OCI-LY7 (cell line): ENCODE results near the gene SRSF7. TPM values are rescaled to one million over a fixed set of nuclear protein-coding genes. Genes with fewer than 3 reads are reported as not detected.

ENCODE experiments used
- BruUV-seq: library from RNA; stranded (reverse); fragments of 400-500 nt; replicated peaks from 2 replicates; lab custom pipeline; 2021; lab: Mats Ljungman, UMichigan
- CTCF ChIA-PET: fragments of 300-600 bp; sonication (Branson Sonifier 250); formaldehyde crosslinking; loops from one replicate; lab custom pipeline; 2022; ENCODE audit warnings: antibody characterized with exemption; ENCODE audit not compliant: unreplicated experiment; lab: Charles Lee
- POLR2A ChIA-PET: fragments of 300-600 bp; sonication (Branson Sonifier 250); formaldehyde crosslinking; loops from one replicate; lab custom pipeline; 2022; ENCODE audit warnings: antibody characterized with exemption; lab: Charles Lee
- DNase-seq: peaks from one replicate; pipeline ENCODE4 v3.0.0-alpha.2; 2015; ENCODE audit warnings: low spot score
- H2AFZ ChIP-seq: fragments of 200-600 bp; sonication (generic), shearing (Covaris generic); 2 replicates; pipeline ENCODE4 v1.6.1; 2014; ENCODE audit warnings: mild to moderate bottlenecking, antibody characterized with exemption, low read length, moderate library complexity
- H3K27ac ChIP-seq: fragments of 200-600 bp; sonication (generic); 2 replicates; pipeline ENCODE4 v1.5.1; 2014; ENCODE audit warnings: mixed run types, low read depth, mild to moderate bottlenecking, moderate library complexity, low read length, inconsistent platforms; ENCODE audit not compliant: poor library complexity, severe bottlenecking
- H3K36me3 ChIP-seq: fragments of 200-600 bp; sonication (generic); 2 replicates; pipeline ENCODE4 v1.6.1; 2014; ENCODE audit warnings: mild to moderate bottlenecking, antibody characterized with exemption, low read length, moderate library complexity, mixed read lengths; ENCODE audit not compliant: insufficient read depth
- H3K4me1 ChIP-seq: fragments of 200-600 bp; sonication (generic); 2 replicates; pipeline ENCODE4 v1.5.1; 2014; ENCODE audit warnings: mild to moderate bottlenecking, low read length; ENCODE audit not compliant: insufficient read depth, poor library complexity, severe bottlenecking
- H3K4me2 ChIP-seq: fragments of 200-600 bp; sonication (generic); 2 replicates; pipeline ENCODE4 v1.6.1; 2014; ENCODE audit warnings: mild to moderate bottlenecking, low read length
- H3K4me3 ChIP-seq: fragments of 200-600 bp; sonication (generic); 2 replicates; pipeline ENCODE4 v1.5.1; 2014; ENCODE audit warnings: mild to moderate bottlenecking, low read depth, low read length; ENCODE audit not compliant: poor library complexity, severe bottlenecking
- H3K79me2 ChIP-seq: fragments of 200-600 bp; sonication (generic); 2 replicates; pipeline ENCODE4 v1.6.1; 2016; ENCODE audit warnings: low read depth, mild to moderate bottlenecking, low read length, moderate library complexity, mixed read lengths; ENCODE audit not compliant: insufficient read depth
- H3K9me2 ChIP-seq: fragments of 200-600 bp; sonication (generic); 2 replicates; pipeline ENCODE4 v1.6.1; 2016; ENCODE audit warnings: mild to moderate bottlenecking, low read length, mixed read lengths; ENCODE audit not compliant: insufficient read depth
- H3K9me3 ChIP-seq: fragments of 200-600 bp; sonication (generic); 2 replicates; pipeline ENCODE4 v1.6.1; 2014; ENCODE audit warnings: mild to moderate bottlenecking, mixed run types, low read length, mixed read lengths
- H4K20me1 ChIP-seq: fragments of 200-600 bp; sonication (generic); 2 replicates; pipeline ENCODE4 v1.6.1; 2014; ENCODE audit warnings: mild to moderate bottlenecking, antibody characterized with exemption, low read length, moderate library complexity, mixed read lengths; ENCODE audit not compliant: insufficient read depth
- CTCF ChIP-seq: fragments of 200-600 bp; sonication (generic); conservative IDR thresholded peaks from 2 replicates; pipeline ENCODE4 v1.5.1; 2014; ENCODE audit warnings: mild to moderate bottlenecking, antibody characterized with exemption, low read length, moderate library complexity, mixed read lengths
- EZH2phosphoT487 ChIP-seq: fragments of 200-600 bp; sonication (generic); IDR thresholded peaks from 2 replicates; pipeline ENCODE4 v1.6.1; 2018; ENCODE audit warnings: low read depth, borderline replicate concordance, mild to moderate bottlenecking, mixed run types, antibody characterized with exemption, low read length, moderate library complexity, mixed read lengths
- intact Hi-C: fragments of 100-400 bp; cut with micrococcal nuclease; formaldehyde crosslinking; loops from one replicate; pipeline ENCODE4 v1.10.0; 2022; ENCODE audit not compliant: unreplicated experiment
- total RNA-seq, 2 experiments: library from RNA; depleted of rRNA in 1 of 2; stranded (reverse); fragments of >200 nt in 1 of 2; shearing (Covaris generic) in 1 of 2; gene quantifications; 2 replicates each; pipeline ENCODE4 v1.2.3, GENCODE V29; 2014 to 2022

Gene SRSF7
- total RNA-seq, 2 experiments from 2014 or later = 320 to 337 TPM

GRCh38 chr2:38748391-38748790 lies 2.8 kb downstream of the SRSF7 start:
- intact Hi-C loops = loop anchor here (10.0 kb wide), 1 partner anchor 434 kb away; no protein-coding TSS in a partner anchor
- CTCF ChIA-PET = no interaction called here
- peaks cover 88% of the 10 kb centered on the region for H3K79me2 ChIP-seq
- DNase-seq = no peak
- BruUV-seq = no TSS peak
- H3K27ac ChIP-seq = no peak overlapping the region
- peak overlapping the region; percentile 88 for H3K4me3 ChIP-seq
- no peak overlapping the region for H2AFZ ChIP-seq
- POLR2A ChIA-PET = interaction anchor here (0.7 to 1.4 kb wide), 3 partner anchors 14 to 384 kb away, joined by 3 to 4 read pairs (median 3); no protein-coding TSS in a partner anchor
- no peaks in the 10 kb centered on the region for H3K9me3 ChIP-seq
- no peaks in the 10 kb centered on the region for H3K9me2 ChIP-seq
- H3K4me2 ChIP-seq = peak overlapping the region; percentile 79
- TF ChIP-seq CTCF = no peak
- no peak for TF ChIP-seq EZH2phosphoT487
- peaks cover 77% of the 10 kb centered on the region for H3K36me3 ChIP-seq
- H4K20me1 ChIP-seq = peaks cover 54% of the 10 kb centered on the region
- peaks cover 53% of the 10 kb centered on the region for H3K4me1 ChIP-seq

DNA sequence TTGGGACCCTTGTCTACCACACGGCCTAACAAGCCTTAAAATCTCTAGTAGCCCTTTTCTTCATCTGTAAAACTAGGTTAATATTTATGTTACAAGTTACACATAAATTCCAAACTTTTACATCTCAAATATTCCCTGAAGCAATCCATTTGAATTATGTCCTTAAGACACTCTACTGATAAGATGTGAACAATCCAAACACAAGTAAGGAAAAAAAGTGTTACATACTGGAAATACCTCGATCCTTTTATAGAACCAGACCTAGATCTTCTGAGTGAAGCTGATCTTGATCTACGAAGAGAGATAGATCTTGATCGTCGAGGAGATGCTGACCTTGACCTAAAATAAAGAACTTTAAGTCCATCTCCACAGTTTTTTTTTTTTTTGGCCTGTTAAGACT lies 3.3 kb downstream of the SRSF7 start:
- Histone ChIP-seq H2AFZ (no peak overlapping the region), H3K4me3 (peak overlapping the region; percentile 14), H3K27ac (no peak overlapping the region), H3K9me3 (no peaks in the 10 kb centered on the region), H3K4me1 (peaks cover 53% of the 10 kb centered on the region), H3K79me2 (peaks cover 94% of the 10 kb centered on the region), H4K20me1 (peaks cover 55% of the 10 kb centered on the region), H3K36me3 (peaks cover 83% of the 10 kb centered on the region), H3K4me2 (peak overlapping the region; percentile 79), H3K9me2 (no peaks in the 10 kb centered on the region)
- CTCF ChIA-PET = no interaction called here
- intact Hi-C loops = loop anchor here (10.0 kb wide), 1 partner anchor 433 kb away; no protein-coding TSS in a partner anchor
- no peak for DNase-seq
- POLR2A ChIA-PET = interaction anchor here (0.6 to 0.7 kb wide), 2 partner anchors 15 to 384 kb away, joined by 3 to 4 read pairs; no protein-coding TSS in a partner anchor
- no TSS peak for BruUV-seq
- no peak for TF ChIP-seq EZH2phosphoT487
- no peak for TF ChIP-seq CTCF

GRCh38 chr2:38747007-38747424 lies 4.1 kb downstream of the SRSF7 start:
- intact Hi-C loops = loop anchor here (10.0 kb wide), 1 partner anchor 432 kb away; no protein-coding TSS in a partner anchor
- Histone ChIP-seq H3K9me3 (no peaks in the 10 kb centered on the region), H3K4me3 (peak overlapping the region; percentile 14), H2AFZ (no peak overlapping the region), H3K9me2 (no peaks in the 10 kb centered on the region), H3K27ac (no peak overlapping the region), H3K36me3 (peaks cover 91% of the 10 kb centered on the region), H3K4me1 (peaks cover 48% of the 10 kb centered on the region), H3K79me2 (peaks cover 90% of the 10 kb centered on the region), H4K20me1 (peaks cover 55% of the 10 kb centered on the region), H3K4me2 (peak overlapping the region; percentile 79)
- ChIA-PET CTCF (no interaction called here), POLR2A (interaction anchor here (1.5 kb wide), 1 partner anchor 183 kb away, joined by 3 read pairs; no protein-coding TSS in a partner anchor)
- BruUV-seq = no TSS peak
- DNase-seq = no peak
- no peak for TF ChIP-seq EZH2phosphoT487
- TF ChIP-seq CTCF = no peak
